PFSK-1 (cell line): ENCODE measurements around the gene VGLL4.

Source experiments
- FOXP2 ChIP-seq: optimal IDR thresholded peaks from 2 replicates; pipeline ENCODE3; 2011; ENCODE audit warnings: borderline replicate concordance, control low read depth, inconsistent platforms; ENCODE audit not compliant: insufficient read depth; ENCODE audit errors: extremely low read length, extremely low read depth
- POLR2AphosphoS5 ChIP-seq: IDR thresholded peaks from 2 replicates; pipeline ENCODE4 v1.6.1; 2012; ENCODE audit warnings: low read depth, mild to moderate bottlenecking, control low read depth, low read length, moderate library complexity
- REST ChIP-seq, 2 experiments: IDR thresholded peaks; 2 replicates each; pipeline versions ENCODE4 v1.6.1 to v1.8.0; 2011 to 2012; ENCODE audit warnings: low read depth in 2 of 2, low read length in 2 of 2, control low read depth in 1 of 2, inconsistent platforms in 1 of 2, mild to moderate bottlenecking in 1 of 2, moderate library complexity in 1 of 2; ENCODE audit not compliant: insufficient read depth in 1 of 2
- SIN3A ChIP-seq: IDR thresholded peaks from 2 replicates; pipeline ENCODE4 v1.6.1; 2012; ENCODE audit warnings: mild to moderate bottlenecking, low read length, moderate library complexity, borderline replicate concordance; ENCODE audit not compliant: insufficient read depth
- TAF1 ChIP-seq: IDR thresholded peaks from 2 replicates; pipeline ENCODE4 v1.6.1; 2012; ENCODE audit warnings: low read length, control low read depth, borderline replicate concordance; ENCODE audit not compliant: insufficient read depth

VGLL4 gene

GRCh38 chr3:11542551-11542950, 101.2 kb downstream of the VGLL4 start:
- TF ChIP-seq POLR2AphosphoS5 (no peak), TAF1 (no peak), FOXP2 (no peak), REST (IDR thresholded peaks at IDR 0.05; ENCODE audit: insufficient read depth in 1 of 2, low read depth in 2 of 2, low read length in 2 of 2) (no peak), SIN3A (no peak)

- no peak for TF ChIP-seq TAF1
- no peak for TF ChIP-seq SIN3A
- TF ChIP-seq REST (IDR thresholded peaks at IDR 0.05; ENCODE audit: insufficient read depth in 1 of 2, low read depth in 2 of 2, low read length in 2 of 2), result no peak
- TF ChIP-seq FOXP2, result no peak
- TF ChIP-seq POLR2AphosphoS5, result no peak
Measured at GRCh38 chr3:11541321-11542303, 102.1 kb downstream of the VGLL4 start.

- TF ChIP-seq FOXP2, result no peak
- no peak for TF ChIP-seq POLR2AphosphoS5
- TF ChIP-seq REST (IDR thresholded peaks at IDR 0.05; ENCODE audit: insufficient read depth in 1 of 2, low read depth in 2 of 2, low read length in 2 of 2), result no peak
- TF ChIP-seq SIN3A, result no peak
- TF ChIP-seq TAF1, result no peak
Measured at GRCh38 chr3:11539677-11540076, 104.0 kb downstream of the VGLL4 start.

GRCh38 chr3:11539218-11539617, 104.5 kb downstream of the VGLL4 start:
- no peak for TF ChIP-seq POLR2AphosphoS5
- TF ChIP-seq SIN3A, result no peak
- no peak for TF ChIP-seq FOXP2
- TF ChIP-seq TAF1, result no peak
- no peak for TF ChIP-seq REST (IDR thresholded peaks at IDR 0.05; ENCODE audit: insufficient read depth in 1 of 2, low read depth in 2 of 2, low read length in 2 of 2)
